ENCODE results near the gene CHRM2.

Gene CHRM2

GRCh38 chr7:136897676-136898075 is 29.2 kb downstream of the CHRM2 start:
- DNase-seq, result no peak

- DNase-seq, result no peak
Observed at GRCh38 chr7:136900005-136900404, 31.6 kb downstream of the CHRM2 start.

- DNase-seq, result no peak
Observed at GRCh38 chr7:136910771-136911170, 42.3 kb downstream of the CHRM2 start.

- DNase-seq, result no peak
Observed at GRCh38 chr7:136911344-136911743, 42.9 kb downstream of the CHRM2 start.

- DNase-seq, result peak; percentile 3
Observed at GRCh38 chr7:136912339-136912738, 43.9 kb downstream of the CHRM2 start.

GRCh38 chr7:136914016-136914415 is 45.6 kb downstream of the CHRM2 start:
- no peak for DNase-seq

- DNase-seq, result no peak
Observed at GRCh38 chr7:136919820-136920219, 51.4 kb downstream of the CHRM2 start.

GRCh38 chr7:136923111-136923667 is 54.7 kb downstream of the CHRM2 start:
- DNase-seq, result no peak

- peak; percentile 48 for DNase-seq
Observed at GRCh38 chr7:136925044-136925443, 56.6 kb downstream of the CHRM2 start.

- peak; percentile 8 for DNase-seq
Observed at GRCh38 chr7:136925556-136925955, 57.1 kb downstream of the CHRM2 start.

GRCh38 chr7:136931169-136931867 is 62.9 kb downstream of the CHRM2 start:
- DNase-seq, result no peak

- DNase-seq, result no peak
Observed at GRCh38 chr7:136937436-136937835, 69.0 kb downstream of the CHRM2 start.

- no peak for DNase-seq
Observed at GRCh38 chr7:136938476-136938875, 70.0 kb downstream of the CHRM2 start.

- DNase-seq, result no peak
Observed at GRCh38 chr7:136940122-136940521, 71.7 kb downstream of the CHRM2 start.

GRCh38 chr7:136940917-136941316 is 72.5 kb downstream of the CHRM2 start:
- no peak for DNase-seq

- no peak for DNase-seq
Observed at GRCh38 chr7:136941816-136942215, 73.4 kb downstream of the CHRM2 start.

- DNase-seq, result no peak
Observed at GRCh38 chr7:136942401-136942800, 73.9 kb downstream of the CHRM2 start.

GRCh38 chr7:136942994-136943393 is 74.5 kb downstream of the CHRM2 start:
- DNase-seq, result no peak

GRCh38 chr7:136947347-136947746 is 78.9 kb downstream of the CHRM2 start:
- DNase-seq, result no peak

- DNase-seq, result no peak
Observed at GRCh38 chr7:136950331-136950730, 81.9 kb downstream of the CHRM2 start.

- DNase-seq, result no peak
Observed at GRCh38 chr7:136953386-136953785, 84.9 kb downstream of the CHRM2 start.

GRCh38 chr7:136956232-136956631 is 87.8 kb downstream of the CHRM2 start:
- DNase-seq, result no peak

GRCh38 chr7:136956671-136957070 is 88.2 kb downstream of the CHRM2 start:
- no peak for DNase-seq

GRCh38 chr7:136957391-136957790 is 88.9 kb downstream of the CHRM2 start:
- no peak for DNase-seq

GRCh38 chr7:136958016-136958415 is 89.6 kb downstream of the CHRM2 start:
- DNase-seq, result peak; percentile 39
